HEK293 (cell line): Measurements from ENCODE around the gene ASTN2.

Experiments used
- CTCF ChIA-PET: fragments of 350-600 bp; formaldehyde crosslinking; extraction: SDS; loops from one replicate; lab custom pipeline; 2021; ENCODE audit warnings: antibody characterized with exemption; lab: Yijun Ruan, JAX
- POLR2A ChIA-PET: fragments of 300-600 bp; formaldehyde crosslinking; extraction: SDS; loops from one replicate; lab custom pipeline; 2020; ENCODE audit warnings: antibody characterized with exemption, inconsistent platforms; lab: Yijun Ruan, JAX
- H3K27ac ChIP-seq: fragments of 200-500 bp; sonication (Bioruptor generic); 2 replicates; pipeline ENCODE4 v1.5.1; 2014; ENCODE audit warnings: low read depth, low read length, control low read depth, inconsistent platforms; ENCODE audit errors: extremely low read depth
- H3K36me3 ChIP-seq, 2 experiments: fragments of 200-500 bp in 1 of 2; sonication (Bioruptor generic) in 1 of 2; 1 replicate in 1 of 2; 2 replicates in 1 of 2; pipeline ENCODE4 v1.5.1; 2014 to 2017; ENCODE audit warnings: inconsistent platforms in 2 of 2, low read length in 2 of 2; ENCODE audit not compliant: control insufficient read depth in 2 of 2, insufficient read depth in 1 of 2
- H3K4me1 ChIP-seq: fragments of 200-500 bp; sonication (Bioruptor generic); 2 replicates; pipeline ENCODE4 v1.5.1; 2014; ENCODE audit warnings: mild to moderate bottlenecking, low read length, inconsistent platforms; ENCODE audit not compliant: control insufficient read depth, insufficient read depth
- H3K4me3 ChIP-seq: 2 replicates; pipeline ENCODE4 v1.5.1; 2011; ENCODE audit warnings: low read depth, mild to moderate bottlenecking, control low read depth, low read length, moderate library complexity
- H3K9me3 ChIP-seq: fragments of 200-500 bp; sonication (Bioruptor generic); 2 replicates; pipeline ENCODE4 v1.5.1; 2014; ENCODE audit warnings: low read depth, low read length, inconsistent platforms; ENCODE audit not compliant: control insufficient read depth, insufficient read depth
- FEZF1 ChIP-seq: fragments of 450-650 bp; formaldehyde crosslinking; IDR thresholded peaks from 2 replicates; pipeline ENCODE4 v1.5.1; 2016; ENCODE audit warnings: missing biosample characterization, missing genetic modification characterization
- GLI2 ChIP-seq: fragments of 450-650 bp; formaldehyde crosslinking; IDR thresholded peaks from 2 replicates; pipeline ENCODE4; 2017; ENCODE audit warnings: missing biosample characterization, missing genetic modification characterization, low read depth, borderline replicate concordance
- KLF16 ChIP-seq: fragments of 450-650 bp; formaldehyde crosslinking; IDR thresholded peaks from 2 replicates; pipeline ENCODE4 v1.5.1; 2017; ENCODE audit warnings: missing biosample characterization, missing genetic modification characterization
- KLF7 ChIP-seq: fragments of 450-650 bp; formaldehyde crosslinking; IDR thresholded peaks from 2 replicates; pipeline ENCODE4 v1.5.1; 2016; ENCODE audit warnings: missing biosample characterization, missing genetic modification characterization, borderline replicate concordance
- OSR2 ChIP-seq: fragments of 450-650 bp; formaldehyde crosslinking; IDR thresholded peaks from 2 replicates; pipeline ENCODE4 v1.5.1; 2016; ENCODE audit warnings: missing biosample characterization, missing genetic modification characterization
- RBAK ChIP-seq: fragments of 450-650 bp; formaldehyde crosslinking; IDR thresholded peaks from 2 replicates; pipeline ENCODE4 v1.5.1; 2016; ENCODE audit warnings: missing biosample characterization, missing genetic modification characterization
- REPIN1 ChIP-seq: fragments of 450-650 bp; formaldehyde crosslinking; IDR thresholded peaks from 2 replicates; pipeline ENCODE4 v1.5.1; 2017; ENCODE audit warnings: missing biosample characterization, missing genetic modification characterization, low read depth
- SALL2 ChIP-seq: fragments of 450-650 bp; formaldehyde crosslinking; IDR thresholded peaks from 2 replicates; pipeline ENCODE4 v1.5.0; 2017; ENCODE audit warnings: missing biosample characterization, mild to moderate bottlenecking, missing genetic modification characterization, borderline replicate concordance
- SP2 ChIP-seq: fragments of 450-650 bp; formaldehyde crosslinking; IDR thresholded peaks from 2 replicates; pipeline ENCODE4 v1.5.1; 2016; ENCODE audit warnings: missing biosample characterization, missing genetic modification characterization
- ZNF155 ChIP-seq: fragments of 450-650 bp; formaldehyde crosslinking; IDR thresholded peaks from 2 replicates; pipeline ENCODE4 v1.5.1; 2016; ENCODE audit warnings: missing biosample characterization, missing genetic modification characterization
- ZNF157 ChIP-seq: fragments of 450-650 bp; formaldehyde crosslinking; IDR thresholded peaks from 2 replicates; pipeline ENCODE4 v1.5.1; 2016; ENCODE audit warnings: missing biosample characterization, missing genetic modification characterization
- ZNF169 ChIP-seq: fragments of 450-650 bp; formaldehyde crosslinking; IDR thresholded peaks from 2 replicates; pipeline ENCODE4 v1.5.1; 2016; ENCODE audit warnings: missing biosample characterization, missing genetic modification characterization
- ZNF2 ChIP-seq: fragments of 450-650 bp; formaldehyde crosslinking; IDR thresholded peaks from 2 replicates; pipeline ENCODE4 v1.5.1; 2016; ENCODE audit warnings: missing biosample characterization, missing genetic modification characterization
- ZNF366 ChIP-seq: fragments of 450-650 bp; formaldehyde crosslinking; conservative IDR thresholded peaks from 2 replicates; pipeline ENCODE4 v1.5.1; 2016; ENCODE audit warnings: missing biosample characterization, missing genetic modification characterization
- ZNF394 ChIP-seq: fragments of 450-650 bp; formaldehyde crosslinking; IDR thresholded peaks from 2 replicates; pipeline ENCODE4 v1.5.1; 2016; ENCODE audit warnings: missing biosample characterization, missing genetic modification characterization, mild to moderate bottlenecking, moderate library complexity, borderline replicate concordance
- ZNF571 ChIP-seq: fragments of 450-650 bp; formaldehyde crosslinking; IDR thresholded peaks from 2 replicates; pipeline ENCODE4 v1.5.0; 2017; ENCODE audit warnings: missing biosample characterization, missing genetic modification characterization
- ZNF624 ChIP-seq: fragments of 450-650 bp; formaldehyde crosslinking; IDR thresholded peaks from 2 replicates; pipeline ENCODE4 v1.5.1; 2017; ENCODE audit warnings: missing biosample characterization, missing genetic modification characterization
- ZNF768 ChIP-seq: fragments of 450-650 bp; formaldehyde crosslinking; IDR thresholded peaks from 2 replicates; pipeline ENCODE4 v1.5.1; 2018; ENCODE audit warnings: missing biosample characterization, mild to moderate bottlenecking, missing genetic modification characterization
- TF ChIP-seq, protein P1 (sequence below): fragments of 450-650 bp; formaldehyde crosslinking; IDR thresholded peaks from 2 replicates; pipeline ENCODE4 v1.5.1; 2016; ENCODE audit warnings: missing biosample characterization, missing genetic modification characterization, borderline replicate concordance
- TF ChIP-seq, protein P2 (sequence below): fragments of 450-650 bp; formaldehyde crosslinking; IDR thresholded peaks from 2 replicates; pipeline ENCODE4 v1.5.1; 2016; ENCODE audit warnings: missing biosample characterization, missing genetic modification characterization
- TF ChIP-seq, protein P3 (sequence below): fragments of 450-650 bp; IDR thresholded peaks from 2 replicates; pipeline ENCODE4 v1.5.1; 2018; ENCODE audit warnings: missing biosample characterization, missing genetic modification characterization

Gene ASTN2

DNA sequence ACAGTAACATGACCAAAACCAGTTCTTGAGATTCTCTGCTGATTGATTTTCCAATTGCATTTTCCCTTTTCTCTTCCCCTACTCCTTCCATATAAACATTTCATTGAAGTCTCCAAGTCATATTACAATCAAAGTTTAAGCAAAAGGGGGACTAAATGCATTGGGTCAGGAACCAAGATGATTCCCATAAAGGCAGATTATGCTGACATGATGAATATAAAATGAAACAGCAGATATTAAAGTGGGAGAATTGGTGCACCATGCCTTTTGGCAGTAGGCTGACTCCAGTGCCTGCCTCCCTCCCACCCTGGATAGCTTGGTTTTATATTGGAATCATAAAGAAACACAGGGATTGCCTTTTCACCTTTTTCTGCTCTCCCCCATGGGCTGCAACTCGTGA is 118.4 kb downstream of the ASTN2 start:
- ChIA-PET POLR2A (no interaction called here), CTCF (no interaction called here)
- H3K4me3 ChIP-seq = no peak overlapping the region
- no peaks in the 10 kb centered on the region for H3K9me3 ChIP-seq
- H3K36me3 ChIP-seq = no peaks in the 10 kb centered on the region
- no peaks in the 10 kb centered on the region for H3K4me1 ChIP-seq
- TF ChIP-seq, protein P1, sequence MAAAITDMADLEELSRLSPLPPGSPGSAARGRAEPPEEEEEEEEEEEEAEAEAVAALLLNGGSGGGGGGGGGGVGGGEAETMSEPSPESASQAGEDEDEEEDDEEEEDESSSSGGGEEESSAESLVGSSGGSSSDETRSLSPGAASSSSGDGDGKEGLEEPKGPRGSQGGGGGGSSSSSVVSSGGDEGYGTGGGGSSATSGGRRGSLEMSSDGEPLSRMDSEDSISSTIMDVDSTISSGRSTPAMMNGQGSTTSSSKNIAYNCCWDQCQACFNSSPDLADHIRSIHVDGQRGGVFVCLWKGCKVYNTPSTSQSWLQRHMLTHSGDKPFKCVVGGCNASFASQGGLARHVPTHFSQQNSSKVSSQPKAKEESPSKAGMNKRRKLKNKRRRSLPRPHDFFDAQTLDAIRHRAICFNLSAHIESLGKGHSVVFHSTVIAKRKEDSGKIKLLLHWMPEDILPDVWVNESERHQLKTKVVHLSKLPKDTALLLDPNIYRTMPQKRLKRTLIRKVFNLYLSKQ (tag by site-specific recombination) = no peak
- TF ChIP-seq ZNF624 (tag by site-specific recombination) = no peak
- no peak for TF ChIP-seq KLF7 (tag by site-specific recombination)
- TF ChIP-seq FEZF1 (tag by site-specific recombination) = no peak
- TF ChIP-seq REPIN1 (tag by site-specific recombination) = no peak
- TF ChIP-seq ZNF768 (tag by site-specific recombination) = no peak
- no peak for TF ChIP-seq SALL2 (tag by site-specific recombination)
- TF ChIP-seq ZNF155 (tag by site-specific recombination) = no peak
- TF ChIP-seq KLF16 (tag by site-specific recombination) = no peak
- TF ChIP-seq, protein P2, sequence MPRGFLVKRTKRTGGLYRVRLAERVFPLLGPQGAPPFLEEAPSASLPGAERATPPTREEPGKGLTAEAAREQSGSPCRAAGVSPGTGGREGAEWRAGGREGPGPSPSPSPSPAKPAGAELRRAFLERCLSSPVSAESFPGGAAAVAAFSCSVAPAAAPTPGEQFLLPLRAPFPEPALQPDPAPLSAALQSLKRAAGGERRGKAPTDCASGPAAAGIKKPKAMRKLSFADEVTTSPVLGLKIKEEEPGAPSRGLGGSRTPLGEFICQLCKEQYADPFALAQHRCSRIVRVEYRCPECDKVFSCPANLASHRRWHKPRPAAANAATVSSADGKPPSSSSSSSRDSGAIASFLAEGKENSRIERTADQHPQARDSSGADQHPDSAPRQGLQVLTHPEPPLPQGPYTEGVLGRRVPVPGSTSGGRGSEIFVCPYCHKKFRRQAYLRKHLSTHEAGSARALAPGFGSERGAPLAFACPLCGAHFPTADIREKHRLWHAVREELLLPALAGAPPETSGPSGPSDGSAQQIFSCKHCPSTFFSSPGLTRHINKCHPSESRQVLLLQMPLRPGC (tag by site-specific recombination) = no peak
- no peak for TF ChIP-seq ZNF157 (tag by site-specific recombination)
- no peak overlapping the region for H3K27ac ChIP-seq

DNA sequence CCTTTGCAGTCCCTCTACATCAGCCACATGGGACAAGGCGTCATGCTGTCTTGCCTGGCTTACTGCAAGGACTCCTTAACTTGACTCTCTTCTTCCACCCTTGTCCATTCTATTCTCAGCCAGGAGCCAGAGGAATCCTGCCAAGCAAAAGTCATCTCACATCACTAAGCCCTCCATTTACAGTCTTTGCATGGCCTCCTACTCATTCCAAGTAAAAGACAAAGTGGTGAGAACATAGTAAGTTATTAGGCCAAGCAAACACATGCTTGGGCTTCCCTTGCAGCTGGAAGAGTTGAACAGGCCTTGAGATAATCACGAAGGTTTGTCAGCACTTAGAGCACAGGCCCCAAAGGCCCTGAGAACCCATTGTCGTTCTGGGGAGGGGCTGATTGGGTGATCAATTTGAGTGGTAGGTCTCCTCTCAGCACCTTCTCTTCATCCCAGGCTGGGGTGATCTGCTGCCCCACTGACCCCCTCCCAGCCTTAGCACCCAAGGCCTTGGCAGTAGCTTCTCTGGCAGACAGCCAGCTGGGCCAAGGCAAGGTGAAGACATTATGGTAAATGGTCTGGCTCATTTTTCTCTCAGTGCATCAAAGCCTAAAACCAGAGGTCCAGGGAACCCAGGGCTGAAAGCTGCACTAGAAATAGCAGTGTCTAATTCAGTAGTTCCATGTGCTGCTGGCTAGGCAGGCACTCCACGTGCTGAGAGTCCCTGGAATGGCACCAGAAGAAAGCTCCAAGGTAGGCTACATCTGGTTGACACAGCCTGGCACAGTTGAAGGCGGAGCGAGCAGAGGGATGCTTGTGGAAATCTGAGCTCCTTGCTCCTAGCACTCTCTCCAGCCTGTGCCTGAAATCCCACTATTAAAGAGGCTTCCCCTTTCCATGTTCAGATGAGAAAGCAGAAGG is 121.4 kb downstream of the ASTN2 start:
- CTCF ChIA-PET = interaction anchor here (0.6 to 1.0 kb wide), 2 partner anchors 117 to 162 kb away, joined by 3 to 5 read pairs; no protein-coding TSS in a partner anchor
- TF ChIP-seq ZNF169 (tag by site-specific recombination) = no peak
- no peak for TF ChIP-seq ZNF394 (tag by site-specific recombination)
- TF ChIP-seq SP2 (tag by site-specific recombination) = no peak
- TF ChIP-seq ZNF2 (tag by site-specific recombination) = no peak
- TF ChIP-seq, protein P3, sequence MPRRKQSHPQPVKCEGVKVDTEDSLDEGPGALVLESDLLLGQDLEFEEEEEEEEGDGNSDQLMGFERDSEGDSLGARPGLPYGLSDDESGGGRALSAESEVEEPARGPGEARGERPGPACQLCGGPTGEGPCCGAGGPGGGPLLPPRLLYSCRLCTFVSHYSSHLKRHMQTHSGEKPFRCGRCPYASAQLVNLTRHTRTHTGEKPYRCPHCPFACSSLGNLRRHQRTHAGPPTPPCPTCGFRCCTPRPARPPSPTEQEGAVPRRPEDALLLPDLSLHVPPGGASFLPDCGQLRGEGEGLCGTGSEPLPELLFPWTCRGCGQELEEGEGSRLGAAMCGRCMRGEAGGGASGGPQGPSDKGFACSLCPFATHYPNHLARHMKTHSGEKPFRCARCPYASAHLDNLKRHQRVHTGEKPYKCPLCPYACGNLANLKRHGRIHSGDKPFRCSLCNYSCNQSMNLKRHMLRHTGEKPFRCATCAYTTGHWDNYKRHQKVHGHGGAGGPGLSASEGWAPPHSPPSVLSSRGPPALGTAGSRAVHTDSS = no peak
- TF ChIP-seq OSR2 = no peak
- TF ChIP-seq ZNF571 (tag by site-specific recombination) = no peak
- TF ChIP-seq ZNF155 (tag by site-specific recombination) = no peak
- TF ChIP-seq ZNF366 (tag by site-specific recombination) = no peak
- no peak for TF ChIP-seq RBAK (tag by site-specific recombination)
- TF ChIP-seq GLI2 (tag by site-specific recombination) = no peak
- Histone ChIP-seq H3K4me1 (no peaks in the 10 kb centered on the region), H3K4me3 (no peak overlapping the region), H3K36me3 (no peaks in the 10 kb centered on the region), H3K27ac (no peak overlapping the region), H3K9me3 (no peaks in the 10 kb centered on the region)
- POLR2A ChIA-PET = interaction anchor here (0.6 kb wide), 1 partner anchor 981 kb away, joined by 6 read pairs; no protein-coding TSS in a partner anchor
